NT2/D1 (cell line): ENCODE measurements around the gene ZSWIM5.

Source experiments
- DNase-seq: peaks from one replicate; pipeline ENCODE4 v3.0.0-alpha.2; 2011; ENCODE audit warnings: low read depth, low spot score
- H3K27me3 ChIP-seq: 2 replicates; pipeline ENCODE4 v1.6.0; 2011; ENCODE audit warnings: mild to moderate bottlenecking; ENCODE audit not compliant: insufficient read length, insufficient read depth
- H3K36me3 ChIP-seq: 2 replicates; pipeline ENCODE4 v1.6.1; 2011; ENCODE audit warnings: mild to moderate bottlenecking, low read length, mixed read lengths; ENCODE audit not compliant: insufficient read depth, insufficient read length
- H3K4me1 ChIP-seq: 2 replicates; pipeline ENCODE4 v1.5.1; 2011; ENCODE audit not compliant: insufficient read depth, insufficient read length
- H3K4me3 ChIP-seq: 2 replicates; pipeline ENCODE4 v1.5.1; 2011; ENCODE audit warnings: low read depth; ENCODE audit not compliant: insufficient read length
- H3K9ac ChIP-seq: 2 replicates; pipeline ENCODE4 v1.6.0; 2011; ENCODE audit warnings: low read depth; ENCODE audit not compliant: insufficient read length
- H3K9me3 ChIP-seq: 2 replicates; pipeline ENCODE4 v1.5.1; 2011; ENCODE audit warnings: mild to moderate bottlenecking, low read length; ENCODE audit not compliant: insufficient read depth
- SUZ12 ChIP-seq: IDR thresholded peaks from 2 replicates; pipeline ENCODE4 v1.6.1; 2011; ENCODE audit not compliant: insufficient read length, insufficient read depth; ENCODE audit errors: extremely low read depth
- YY1 ChIP-seq: IDR thresholded peaks from 2 replicates; pipeline ENCODE4 v1.6.1; 2011; ENCODE audit not compliant: insufficient read length, insufficient read depth
- ZNF274 ChIP-seq: IDR thresholded peaks from 2 replicates; pipeline ENCODE4 v1.6.1; 2011; ENCODE audit warnings: mild to moderate bottlenecking, low read depth, low read length

ZSWIM5 gene

DNA sequence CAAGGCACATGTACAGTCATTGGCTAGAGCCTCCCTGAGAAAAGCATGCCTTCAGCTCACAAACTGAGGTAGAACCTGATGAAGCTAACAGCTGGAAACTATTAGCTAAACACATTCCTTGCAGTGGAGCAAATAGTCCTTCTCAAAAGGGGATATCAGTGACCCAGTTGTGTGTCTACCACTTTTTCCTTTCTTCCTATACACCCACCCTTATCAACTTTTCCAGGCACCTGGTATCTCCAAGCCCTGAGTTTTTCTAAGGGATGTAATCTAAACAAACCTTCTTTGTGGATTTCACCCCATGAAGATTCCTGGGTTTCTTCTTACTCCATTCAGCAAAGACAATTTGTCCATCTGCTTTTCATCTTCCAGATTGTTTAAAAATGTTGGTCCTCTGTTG is 10.5 kb upstream of the ZSWIM5 start:
- H3K27me3 ChIP-seq: no peaks in the 10 kb centered on the region
- TF ChIP-seq SUZ12 (no peak), ZNF274 (no peak), YY1 (no peak)

GRCh38 chr1:45216200-45216541 is 9.8 kb upstream of the ZSWIM5 start:
- no peak for DNase-seq
- TF ChIP-seq YY1 (no peak), ZNF274 (no peak), SUZ12 (no peak)
- no peak overlapping the region for H3K9ac ChIP-seq
- H3K4me1 ChIP-seq: no peaks in the 10 kb centered on the region
- no peak overlapping the region for H3K4me3 ChIP-seq
- no peaks in the 10 kb centered on the region for H3K36me3 ChIP-seq
- no peaks in the 10 kb centered on the region for H3K9me3 ChIP-seq
- H3K27me3 ChIP-seq: no peaks in the 10 kb centered on the region

More for the DNA sequence above, 10.5 kb upstream of the ZSWIM5 start:
- Histone ChIP-seq H3K9ac (no peak overlapping the region), H3K36me3 (no peaks in the 10 kb centered on the region), H3K9me3 (no peaks in the 10 kb centered on the region), H3K4me3 (no peak overlapping the region), H3K4me1 (no peaks in the 10 kb centered on the region)
- DNase-seq: no peak

GRCh38 chr1:45215485-45216199 is 9.2 kb upstream of the ZSWIM5 start:
- no peak for DNase-seq
- H3K9me3 ChIP-seq: no peaks in the 10 kb centered on the region
- no peaks in the 10 kb centered on the region for H3K27me3 ChIP-seq
- no peak overlapping the region for H3K9ac ChIP-seq
- H3K36me3 ChIP-seq: no peaks in the 10 kb centered on the region
- H3K4me1 ChIP-seq: no peaks in the 10 kb centered on the region
- TF ChIP-seq SUZ12 (no peak), ZNF274 (no peak)
- no peak overlapping the region for H3K4me3 ChIP-seq

GRCh38 chr1:45213892-45214291 is 7.5 kb upstream of the ZSWIM5 start:
- DNase-seq: no peak
- no peaks in the 10 kb centered on the region for H3K4me1 ChIP-seq
- peaks cover 2% of the 10 kb centered on the region for H3K27me3 ChIP-seq
- H3K9ac ChIP-seq: no peak overlapping the region
- no peak for TF ChIP-seq YY1
- no peak for TF ChIP-seq SUZ12
- no peak for TF ChIP-seq ZNF274
- H3K36me3 ChIP-seq: no peaks in the 10 kb centered on the region
- no peaks in the 10 kb centered on the region for H3K9me3 ChIP-seq
- H3K4me3 ChIP-seq: no peak overlapping the region

- Histone ChIP-seq H3K36me3 (no peaks in the 10 kb centered on the region), H3K9ac (no peak overlapping the region), H3K4me3 (no peak overlapping the region), H3K27me3 (peaks cover 25% of the 10 kb centered on the region), H3K4me1 (no peaks in the 10 kb centered on the region), H3K9me3 (no peaks in the 10 kb centered on the region)
- no peak for DNase-seq
- no peak for TF ChIP-seq YY1
- TF ChIP-seq SUZ12: no peak
- no peak for TF ChIP-seq ZNF274
Observed at GRCh38 chr1:45211076-45211475, 4.7 kb upstream of the ZSWIM5 start.

DNA sequence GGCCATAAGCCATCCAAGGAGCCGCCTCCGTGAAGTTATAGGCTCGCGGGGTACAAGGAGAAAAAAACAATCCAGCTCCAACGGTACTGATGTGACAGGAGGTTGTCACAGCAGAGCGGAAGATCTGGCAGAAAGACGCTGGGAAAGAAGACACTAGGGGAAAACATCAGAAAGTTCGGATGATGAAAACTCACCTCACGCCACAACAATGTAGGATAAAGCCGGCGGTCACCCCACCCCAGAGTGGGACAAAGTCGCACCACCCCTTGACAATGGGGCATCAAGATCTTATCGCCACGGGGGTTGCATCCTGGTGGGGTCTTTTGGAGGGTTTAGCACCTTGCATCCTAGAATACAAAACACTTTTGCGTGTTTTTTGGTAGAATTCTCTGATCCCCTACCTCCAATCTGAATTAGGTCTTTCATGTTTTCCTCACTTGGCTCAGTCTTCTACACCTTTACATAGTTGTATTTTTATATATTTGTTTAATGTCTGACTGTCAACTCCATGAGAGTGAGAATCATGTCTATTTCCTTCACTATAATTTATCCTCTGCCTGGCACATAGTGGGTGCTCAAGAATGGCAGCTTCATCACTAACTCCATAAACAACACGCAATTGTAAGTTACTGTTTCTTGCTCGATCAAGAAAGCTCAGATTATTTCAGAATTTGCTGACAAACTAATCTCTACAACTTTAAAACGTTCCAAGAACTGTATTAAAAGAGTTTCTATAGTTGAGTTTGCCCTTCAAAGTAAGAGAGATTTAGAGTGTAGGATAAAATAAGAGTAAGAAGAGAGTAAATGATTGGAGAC is 611 bp upstream of the ZSWIM5 start:
- H3K9me3 ChIP-seq: no peaks in the 10 kb centered on the region
- peak overlapping the region; percentile 62 for H3K9ac ChIP-seq
- H3K36me3 ChIP-seq: no peaks in the 10 kb centered on the region
- H3K27me3 ChIP-seq: peaks cover 44% of the 10 kb centered on the region
- no peak for DNase-seq
- TF ChIP-seq ZNF274: no peak
- TF ChIP-seq SUZ12: peak; percentile 74
- H3K4me3 ChIP-seq: peak overlapping the region; percentile 70
- H3K4me1 ChIP-seq: no peaks in the 10 kb centered on the region
